Nephron (organoid): ENCODE results near the gene LZTFL1.

Source experiments
- H3K27ac Mint-ChIP-seq, 3 experiments: 2 replicates each; pipeline ENCODE4 v1.8.0; 2020; ENCODE audit warnings: mixed read lengths in 3 of 3, mild to moderate bottlenecking in 2 of 3, moderate library complexity in 1 of 3
- H3K27me3 Mint-ChIP-seq: 2 replicates; pipeline ENCODE4 v1.8.0; 2021; ENCODE audit warnings: low read depth, mild to moderate bottlenecking, moderate library complexity, mixed read lengths
- H3K36me3 Mint-ChIP-seq: 2 replicates; pipeline ENCODE4 v1.8.0; 2020; ENCODE audit warnings: low read depth, mixed read lengths
- H3K4me1 Mint-ChIP-seq: 2 replicates; pipeline ENCODE4 v1.8.0; 2020; ENCODE audit warnings: mixed read lengths
- H3K4me3 Mint-ChIP-seq, 3 experiments: 2 replicates each; pipeline ENCODE4 v1.8.0; 2020; ENCODE audit warnings: mild to moderate bottlenecking in 3 of 3, mixed read lengths in 3 of 3, moderate library complexity in 2 of 3
- H3K9me3 Mint-ChIP-seq: 2 replicates; pipeline ENCODE4 v1.8.0; 2020; ENCODE audit warnings: mixed read lengths
- TF ChIP-seq, protein P1 (sequence below), 3 experiments: fragments of 200-600 bp; sonication (generic); IDR thresholded peaks; one replicate each; pipeline ENCODE4 v1.5.0; 2021; ENCODE audit warnings: antibody characterized with exemption in 3 of 3; ENCODE audit not compliant: unreplicated experiment in 3 of 3

Gene LZTFL1, protein sequence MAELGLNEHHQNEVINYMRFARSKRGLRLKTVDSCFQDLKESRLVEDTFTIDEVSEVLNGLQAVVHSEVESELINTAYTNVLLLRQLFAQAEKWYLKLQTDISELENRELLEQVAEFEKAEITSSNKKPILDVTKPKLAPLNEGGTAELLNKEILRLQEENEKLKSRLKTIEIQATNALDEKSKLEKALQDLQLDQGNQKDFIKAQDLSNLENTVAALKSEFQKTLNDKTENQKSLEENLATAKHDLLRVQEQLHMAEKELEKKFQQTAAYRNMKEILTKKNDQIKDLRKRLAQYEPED

DNA sequence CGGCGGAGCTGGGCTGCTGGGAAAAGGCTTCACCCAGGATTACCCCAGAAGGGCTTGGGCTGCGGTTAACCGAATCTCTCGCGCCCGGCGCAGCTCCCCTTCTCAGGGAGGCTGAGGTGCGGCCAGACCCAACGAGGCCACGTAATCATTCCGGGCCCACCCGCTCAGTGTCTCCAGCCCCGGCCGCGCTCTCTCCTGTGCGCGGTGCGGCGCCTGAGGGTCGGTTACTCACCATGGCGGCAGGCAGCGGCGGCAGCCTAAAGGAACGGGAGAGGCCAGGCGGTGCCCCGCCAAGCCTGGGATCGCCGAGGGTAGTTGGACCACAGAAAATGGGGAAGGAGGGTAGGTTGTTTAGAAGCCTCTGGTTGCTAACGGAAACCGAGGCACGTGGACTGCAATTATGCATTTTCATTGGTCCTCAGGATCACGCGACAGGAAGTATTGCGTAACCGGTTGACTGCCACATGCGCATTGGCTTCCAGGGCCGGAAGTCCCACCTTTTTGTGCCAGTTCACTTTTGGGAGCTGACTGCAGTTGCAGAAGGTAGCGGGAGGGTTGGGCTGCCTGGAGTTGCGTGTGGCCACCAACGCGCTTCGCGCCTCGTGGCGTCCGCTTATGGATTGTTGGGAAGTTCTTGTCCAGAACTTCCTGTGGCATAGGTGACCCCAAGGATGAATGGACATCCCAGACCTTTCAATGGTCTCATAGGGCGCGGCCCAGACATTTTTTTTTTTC, at the start of gene LZTFL1:
TSS of gene LZTFL1 (minus strand) at position 363 of the 735 bp plus-strand sequence. CDS start at position 235, 128 bp downstream.
- peaks cover 21% of the 10 kb centered on the region for H3K27me3 Mint-ChIP-seq
- H3K4me1 Mint-ChIP-seq = peaks cover 9% of the 10 kb centered on the region
- no peaks in the 10 kb centered on the region for H3K9me3 Mint-ChIP-seq
- H3K27ac Mint-ChIP-seq = peak within 1 kb of the TSS; percentile 35 to 86 (median 83)
- TF ChIP-seq, protein P1, sequence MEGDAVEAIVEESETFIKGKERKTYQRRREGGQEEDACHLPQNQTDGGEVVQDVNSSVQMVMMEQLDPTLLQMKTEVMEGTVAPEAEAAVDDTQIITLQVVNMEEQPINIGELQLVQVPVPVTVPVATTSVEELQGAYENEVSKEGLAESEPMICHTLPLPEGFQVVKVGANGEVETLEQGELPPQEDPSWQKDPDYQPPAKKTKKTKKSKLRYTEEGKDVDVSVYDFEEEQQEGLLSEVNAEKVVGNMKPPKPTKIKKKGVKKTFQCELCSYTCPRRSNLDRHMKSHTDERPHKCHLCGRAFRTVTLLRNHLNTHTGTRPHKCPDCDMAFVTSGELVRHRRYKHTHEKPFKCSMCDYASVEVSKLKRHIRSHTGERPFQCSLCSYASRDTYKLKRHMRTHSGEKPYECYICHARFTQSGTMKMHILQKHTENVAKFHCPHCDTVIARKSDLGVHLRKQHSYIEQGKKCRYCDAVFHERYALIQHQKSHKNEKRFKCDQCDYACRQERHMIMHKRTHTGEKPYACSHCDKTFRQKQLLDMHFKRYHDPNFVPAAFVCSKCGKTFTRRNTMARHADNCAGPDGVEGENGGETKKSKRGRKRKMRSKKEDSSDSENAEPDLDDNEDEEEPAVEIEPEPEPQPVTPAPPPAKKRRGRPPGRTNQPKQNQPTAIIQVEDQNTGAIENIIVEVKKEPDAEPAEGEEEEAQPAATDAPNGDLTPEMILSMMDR (IDR thresholded peaks at IDR 0.05; ENCODE audit: unreplicated experiment in 3 of 3) = no peak
- H3K36me3 Mint-ChIP-seq = peaks cover 5% of the 10 kb centered on the region
- H3K4me3 Mint-ChIP-seq = peak within 1 kb of the TSS; percentile 96 to 97 (median 96)

DNA sequence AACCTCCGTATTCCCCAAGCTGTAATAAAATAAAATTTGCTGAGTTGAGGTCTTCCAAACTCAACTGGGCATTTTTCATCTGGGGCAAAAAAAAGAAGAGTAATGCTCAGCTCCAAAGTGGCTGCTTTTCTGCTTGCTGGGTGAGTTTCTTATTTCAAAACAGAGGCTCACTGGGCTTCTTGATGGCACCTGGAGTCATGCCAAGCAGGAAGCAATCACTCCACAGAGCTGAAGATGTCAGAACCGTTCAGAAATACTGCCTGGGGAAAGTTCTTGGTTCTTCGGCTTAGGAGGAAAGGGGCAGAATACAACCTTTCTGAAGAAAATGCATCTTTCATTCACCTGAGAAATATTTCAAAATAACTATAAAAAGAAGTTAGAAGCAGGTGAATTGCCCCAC, 48.5 kb upstream of the LZTFL1 start:
- no peaks in the 10 kb centered on the region for H3K36me3 Mint-ChIP-seq
- TF ChIP-seq, protein P1 (IDR thresholded peaks at IDR 0.05; ENCODE audit: unreplicated experiment in 3 of 3) = no peak

DNA sequence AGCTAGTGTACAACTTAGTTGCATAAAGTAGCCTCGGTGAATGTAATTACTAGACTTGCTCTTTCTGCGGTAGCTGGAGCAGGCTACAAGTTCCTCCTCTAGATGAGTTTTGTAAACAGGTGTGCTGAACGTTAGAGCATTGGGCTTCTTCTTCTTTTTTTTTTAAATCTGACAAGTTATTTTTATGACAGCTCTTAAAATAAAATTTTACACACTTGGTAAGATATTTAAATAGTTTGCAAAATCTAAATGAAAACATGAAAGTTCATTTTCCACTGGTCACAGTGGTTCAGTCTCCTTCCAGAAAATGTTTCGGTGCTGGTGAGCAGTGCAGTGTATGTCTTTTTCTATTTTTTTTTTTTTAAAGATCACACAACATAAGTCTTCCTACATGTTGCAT, 47.4 kb upstream of the LZTFL1 start:
- H3K9me3 Mint-ChIP-seq = no peaks in the 10 kb centered on the region
- H3K27me3 Mint-ChIP-seq = peaks cover 10% of the 10 kb centered on the region
- H3K27ac Mint-ChIP-seq = no peak overlapping the region
- TF ChIP-seq, protein P1 (IDR thresholded peaks at IDR 0.05; ENCODE audit: unreplicated experiment in 3 of 3) = no peak
- H3K4me1 Mint-ChIP-seq = no peaks in the 10 kb centered on the region
- no peak overlapping the region for H3K4me3 Mint-ChIP-seq
- H3K36me3 Mint-ChIP-seq = no peaks in the 10 kb centered on the region

More for the DNA sequence above, 48.5 kb upstream of the LZTFL1 start:
- H3K4me3 Mint-ChIP-seq = no peak overlapping the region
- no peaks in the 10 kb centered on the region for H3K4me1 Mint-ChIP-seq
- no peak overlapping the region for H3K27ac Mint-ChIP-seq
- H3K27me3 Mint-ChIP-seq = peaks cover 3% of the 10 kb centered on the region
- H3K9me3 Mint-ChIP-seq = no peaks in the 10 kb centered on the region

DNA sequence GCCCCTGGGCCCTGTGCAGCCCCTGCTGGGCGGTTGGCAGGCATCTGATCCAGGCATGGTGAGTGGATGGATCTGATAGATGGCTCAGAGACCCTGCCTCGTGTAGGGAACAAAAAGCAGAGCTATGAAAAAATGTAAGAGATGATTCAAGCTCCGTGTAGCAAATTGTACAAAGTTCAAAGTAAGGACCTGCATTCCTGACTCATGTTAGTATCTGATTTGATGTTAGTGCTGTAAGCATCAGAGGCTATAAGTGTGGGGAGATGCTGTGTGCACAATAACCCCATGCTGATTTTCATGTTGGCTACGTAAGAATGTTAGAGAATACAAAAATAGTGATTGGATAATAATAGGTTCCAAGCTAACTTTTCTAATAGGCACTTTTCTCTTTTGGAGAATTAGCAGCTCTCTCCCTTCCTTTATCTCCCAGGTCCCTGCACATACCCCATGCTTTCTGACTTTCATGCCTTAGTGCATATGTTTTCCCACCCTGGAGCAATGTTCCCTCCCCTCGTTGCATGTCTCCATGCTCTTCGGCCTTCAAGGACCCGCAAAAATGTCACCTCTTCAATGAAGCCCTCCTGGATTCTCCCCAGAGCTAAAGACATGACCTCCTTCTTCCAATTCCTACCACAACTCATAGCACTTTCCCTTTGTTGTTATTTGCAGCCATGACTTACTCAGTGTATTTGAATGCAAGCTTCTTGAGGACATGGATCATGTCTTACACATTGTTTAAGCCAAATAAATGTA, 46.0 kb upstream of the LZTFL1 start:
- no peaks in the 10 kb centered on the region for H3K4me1 Mint-ChIP-seq
- TF ChIP-seq, protein P1 (IDR thresholded peaks at IDR 0.05; ENCODE audit: unreplicated experiment in 3 of 3) = no peak
- peaks cover 8% of the 10 kb centered on the region for H3K27me3 Mint-ChIP-seq
- no peak overlapping the region for H3K27ac Mint-ChIP-seq
- no peaks in the 10 kb centered on the region for H3K36me3 Mint-ChIP-seq
- H3K9me3 Mint-ChIP-seq = no peaks in the 10 kb centered on the region
- H3K4me3 Mint-ChIP-seq = no peak overlapping the region

DNA sequence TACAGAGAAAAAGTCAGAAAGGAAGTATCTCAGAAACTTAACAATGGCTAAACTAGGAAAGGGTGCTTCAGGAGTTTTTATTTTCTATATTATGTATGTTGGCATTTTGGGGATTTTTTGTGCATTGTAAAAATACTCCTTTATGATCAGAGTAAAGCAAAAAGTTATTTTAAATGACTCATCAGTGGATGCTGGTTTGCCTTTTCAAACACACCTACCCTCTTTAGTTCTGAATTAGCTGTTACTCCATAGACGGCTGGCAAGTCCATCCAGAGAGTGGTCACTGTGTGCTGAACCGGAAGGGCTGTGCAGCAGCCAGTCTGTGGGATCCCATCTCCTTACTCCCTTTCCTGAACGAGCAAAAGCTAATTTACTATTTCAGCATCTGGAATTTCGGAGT, 45.4 kb upstream of the LZTFL1 start:
- Mint-ChIP-seq H3K27me3 (peaks cover 8% of the 10 kb centered on the region), H3K36me3 (no peaks in the 10 kb centered on the region), H3K4me1 (no peaks in the 10 kb centered on the region), H3K4me3 (no peak overlapping the region), H3K9me3 (no peaks in the 10 kb centered on the region), H3K27ac (no peak overlapping the region)
- TF ChIP-seq, protein P1 (IDR thresholded peaks at IDR 0.05; ENCODE audit: unreplicated experiment in 3 of 3) = no peak
